Uterus (tissue), 2 donors: ENCODE measurements around the gene KSR2.
"Not testable (repeated sequence)": the region's sequence is repeated elsewhere in the genome, so short reads cannot be mapped to it uniquely, and the experiment has no call there.

Experiments
- CTCF ChIP-seq, 4 experiments: fragments of 200-600 bp in 2 of 4; fragments of 450-650 bp in 2 of 4; sonication (generic) in 2 of 4; IDR thresholded peaks; one replicate each; pipeline ENCODE4 v1.5.1; 2016 to 2019; ENCODE audit warnings: antibody characterized with exemption in 4 of 4, mild to moderate bottlenecking in 2 of 4, moderate library complexity in 1 of 4
- POLR2A ChIP-seq, 2 donors: fragments of 450-650 bp; IDR thresholded peaks; one replicate each; pipeline ENCODE4 v1.6.1; 2016; ENCODE audit warnings: antibody characterized with exemption in 2 of 2, mild to moderate bottlenecking in 1 of 2, moderate library complexity in 1 of 2

DNA sequence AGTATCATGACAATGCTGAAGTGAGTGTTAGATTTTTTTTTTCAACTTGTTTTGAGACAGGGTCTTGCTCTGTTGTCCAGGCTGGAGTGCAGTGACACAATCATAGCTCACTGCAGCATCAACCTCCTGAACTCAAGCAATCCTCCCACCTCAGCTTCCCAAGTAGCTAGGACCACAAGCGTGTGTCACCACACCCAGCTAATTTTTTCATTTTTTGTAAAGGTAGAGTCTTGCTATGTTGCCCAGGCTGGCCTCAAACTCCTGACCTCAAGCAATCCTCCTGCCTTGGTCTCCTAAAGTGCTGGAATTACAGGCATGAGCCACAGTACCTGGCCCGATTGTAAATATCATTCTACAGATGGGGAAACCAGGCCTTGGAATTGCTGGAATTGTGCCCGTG is 94.6 kb downstream of the KSR2 start:
- not testable (repeated sequence) for TF ChIP-seq CTCF, POLR2A (IDR thresholded peaks at IDR 0.05)
